CD4-positive, alpha-beta T cell treated with Interferon alpha-2 for 1 hour (primary cell): ENCODE data around the gene LCN15.
"Not testable (repeated sequence)": the region's sequence is repeated elsewhere in the genome, so short reads cannot be mapped to it uniquely, and the experiment has no call there.

Experiments
- DNase-seq, 2 donors: peaks; one replicate each; pipeline ENCODE4 v3.0.0-alpha.2; 2020 to 2022

Gene LCN15

DNA sequence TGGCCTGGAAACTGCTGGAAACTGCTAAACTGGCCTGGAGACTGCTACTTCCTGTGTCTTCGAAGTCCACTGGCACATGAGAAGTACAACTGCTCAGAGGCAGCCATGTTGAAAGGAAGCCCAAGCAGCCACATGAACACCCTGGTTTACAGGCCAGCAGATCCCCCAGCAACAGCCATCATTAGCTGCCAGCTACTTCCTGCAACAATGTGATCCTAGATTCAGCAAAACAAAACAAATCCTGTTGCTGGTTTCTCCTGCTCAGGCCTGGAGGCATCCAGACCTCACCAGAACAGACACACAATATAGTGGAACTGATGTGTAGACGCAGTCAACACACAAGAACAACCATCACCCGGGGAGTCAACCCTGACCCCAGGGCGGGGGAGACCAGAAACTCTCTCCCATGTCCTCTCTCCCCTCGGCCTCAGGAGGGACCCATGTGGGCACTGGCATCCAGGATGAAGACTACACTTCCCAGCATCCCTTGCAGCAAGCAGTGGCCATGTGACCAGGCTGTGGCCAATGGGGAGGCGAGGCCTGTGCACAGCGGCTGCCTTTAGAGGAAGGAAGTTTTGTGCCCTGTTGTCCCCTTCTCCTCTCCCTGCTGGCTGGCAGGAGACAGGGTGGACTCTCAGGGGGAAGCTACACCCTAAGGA is 9.2 kb upstream of the LCN15 start:
- peak; percentile 22 to 52 for DNase-seq

DNA sequence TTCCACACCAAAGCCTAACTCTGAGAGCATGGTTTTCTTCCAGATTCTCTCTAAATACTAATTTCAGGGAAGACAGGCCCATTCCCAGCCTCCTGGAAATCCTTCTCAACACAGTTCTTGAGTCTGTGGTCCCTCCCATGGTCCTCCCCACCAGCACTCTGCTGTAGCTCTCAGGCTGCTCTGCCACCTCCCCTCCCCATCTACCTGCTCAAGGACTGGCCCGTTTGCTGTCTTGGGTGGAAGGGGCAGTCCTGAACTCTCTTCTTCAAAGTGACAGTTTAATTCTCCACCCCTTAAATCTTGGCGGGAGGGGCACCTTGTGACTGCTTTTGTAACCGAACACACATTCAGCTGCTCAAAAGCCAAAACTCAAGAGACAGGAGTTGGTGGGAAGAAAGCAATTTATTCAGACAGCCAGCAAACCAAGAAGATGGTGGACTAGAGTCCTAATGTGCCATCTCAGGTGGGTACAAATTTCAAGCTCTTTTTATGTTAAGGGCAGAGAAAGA is 7.6 kb upstream of the LCN15 start:
- DNase-seq = no peak

DNA sequence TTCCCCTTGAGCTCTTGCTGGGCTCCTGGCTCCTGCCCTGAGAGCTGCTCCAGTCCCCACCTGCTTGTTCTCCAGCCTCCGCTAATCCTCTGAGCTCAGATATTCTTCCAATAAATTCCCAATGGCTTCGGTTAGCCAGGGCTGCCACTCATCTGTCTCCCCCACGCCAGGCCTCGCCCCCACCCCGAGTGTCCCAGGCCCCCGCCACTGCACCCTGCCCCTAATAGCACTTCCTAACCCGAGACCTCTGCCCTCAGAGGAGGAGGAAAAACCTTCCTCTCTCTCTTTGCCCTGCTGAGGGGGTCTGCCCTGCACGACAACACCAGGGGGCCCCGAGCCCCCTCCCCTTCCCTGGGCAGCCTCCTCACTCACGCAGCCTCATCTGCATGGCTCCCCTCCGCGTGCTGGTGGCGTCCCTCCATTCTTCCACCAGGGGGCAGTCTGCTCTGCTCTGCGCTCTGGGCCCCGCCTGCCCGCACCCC is 5.4 kb upstream of the LCN15 start:
- peak; percentile 43 to 65 for DNase-seq

DNA sequence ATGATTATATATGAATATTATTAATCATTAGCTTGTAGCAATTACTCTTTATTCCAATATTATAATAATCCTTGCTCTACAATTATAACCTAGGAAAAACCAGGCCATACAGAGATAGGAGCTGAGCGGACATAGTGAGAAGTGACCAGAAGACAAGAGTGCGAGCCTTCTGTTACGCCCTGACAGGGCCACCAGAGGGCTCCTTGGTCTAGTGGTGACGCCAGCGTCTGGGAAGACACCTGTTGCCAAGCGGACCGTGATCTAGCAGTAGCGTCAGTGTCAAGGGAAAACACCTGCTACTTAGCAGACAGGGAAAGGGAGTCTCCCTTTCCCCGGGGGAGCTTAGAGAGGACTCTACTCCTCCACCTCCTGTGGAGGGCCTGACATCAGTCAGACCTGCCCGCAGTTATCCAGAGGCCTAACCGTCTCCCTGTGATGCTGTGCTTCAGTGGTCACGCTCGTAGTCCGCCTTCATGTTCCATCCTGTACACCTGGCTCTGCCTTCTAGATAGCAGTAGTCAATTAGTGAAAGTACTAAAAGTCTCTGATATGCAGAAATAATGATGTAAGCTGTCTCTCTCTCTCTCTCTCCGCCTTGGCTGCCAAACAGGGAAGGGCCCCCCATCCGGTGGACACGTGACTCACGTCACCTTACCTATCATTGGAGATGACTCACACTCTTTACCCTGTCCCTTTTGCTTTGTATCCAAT is 2.2 kb upstream of the LCN15 start:
- peak; percentile 67 to 72 for DNase-seq

DNA sequence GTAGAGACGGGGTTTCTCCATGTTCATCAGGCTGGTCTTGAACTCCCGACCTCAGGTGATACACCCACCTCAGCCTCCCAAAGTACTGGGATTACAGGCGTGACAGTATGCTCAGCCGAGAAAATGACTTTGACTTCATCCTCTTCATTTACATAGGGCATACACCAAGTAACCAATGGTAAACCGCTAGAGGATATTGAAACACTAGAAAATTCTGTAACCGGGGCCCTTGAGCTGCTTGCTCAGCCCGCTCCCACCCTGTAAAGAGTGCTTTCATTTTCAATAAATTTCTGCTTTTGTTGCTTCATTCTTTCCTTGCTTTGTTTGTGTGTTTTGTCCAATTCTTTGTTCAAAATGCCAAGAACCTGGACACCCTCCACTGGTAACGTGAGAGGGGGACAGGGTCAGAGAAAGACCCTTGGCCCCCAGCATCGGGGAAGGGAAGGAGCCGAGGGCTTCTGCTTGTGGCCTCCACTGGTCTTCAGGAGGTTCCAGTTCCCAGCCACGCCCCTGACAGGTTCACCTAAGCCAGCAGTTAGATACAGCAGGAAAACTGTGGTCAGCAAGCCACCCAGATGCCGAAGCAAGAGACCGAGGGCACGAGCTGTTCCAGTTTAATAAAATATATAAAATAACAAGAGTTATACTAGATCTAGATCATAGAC is 1.6 kb upstream of the LCN15 start:
- not testable (repeated sequence) for DNase-seq

DNA sequence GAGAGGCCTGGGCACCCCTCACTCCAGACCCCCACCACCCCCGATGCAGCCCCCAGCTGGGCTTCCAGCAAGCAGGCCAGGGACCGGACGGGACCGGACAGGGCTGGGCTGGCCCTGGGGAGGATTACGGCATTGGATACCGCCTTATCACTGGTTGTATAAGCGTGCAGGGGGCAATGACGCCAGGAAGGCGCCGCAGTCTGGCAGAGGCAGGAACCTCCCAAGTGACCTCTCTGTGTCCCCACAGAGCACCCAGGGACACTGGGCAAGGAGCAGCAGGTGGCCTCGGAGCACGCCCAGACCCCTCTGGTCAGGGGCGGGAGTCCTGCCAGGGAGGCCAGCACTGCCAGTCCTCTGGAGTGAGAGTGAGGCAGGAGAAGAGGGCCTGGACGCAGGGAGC is 723 bp upstream of the LCN15 start:
- DNase-seq = no peak

DNA sequence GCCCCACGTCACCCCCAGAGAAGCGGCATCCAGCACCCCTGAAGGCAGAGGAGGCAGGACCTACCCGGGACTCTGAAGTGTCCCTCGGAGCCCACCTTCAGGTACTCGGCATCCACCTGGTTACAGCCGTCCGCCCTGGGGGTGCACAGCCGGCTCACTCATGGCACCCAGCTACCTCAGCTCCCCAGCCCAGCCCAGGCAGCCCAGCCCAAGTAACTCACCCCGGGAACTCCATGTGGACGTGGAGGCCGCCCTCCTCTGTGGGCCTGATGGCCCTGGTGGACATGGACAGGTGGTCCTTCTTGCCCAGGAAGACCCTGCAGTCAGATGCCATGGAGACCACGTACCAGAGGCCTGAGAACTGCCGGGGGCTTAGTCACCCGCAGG is 676 bp downstream of the LCN15 start:
- no peak for DNase-seq

DNA sequence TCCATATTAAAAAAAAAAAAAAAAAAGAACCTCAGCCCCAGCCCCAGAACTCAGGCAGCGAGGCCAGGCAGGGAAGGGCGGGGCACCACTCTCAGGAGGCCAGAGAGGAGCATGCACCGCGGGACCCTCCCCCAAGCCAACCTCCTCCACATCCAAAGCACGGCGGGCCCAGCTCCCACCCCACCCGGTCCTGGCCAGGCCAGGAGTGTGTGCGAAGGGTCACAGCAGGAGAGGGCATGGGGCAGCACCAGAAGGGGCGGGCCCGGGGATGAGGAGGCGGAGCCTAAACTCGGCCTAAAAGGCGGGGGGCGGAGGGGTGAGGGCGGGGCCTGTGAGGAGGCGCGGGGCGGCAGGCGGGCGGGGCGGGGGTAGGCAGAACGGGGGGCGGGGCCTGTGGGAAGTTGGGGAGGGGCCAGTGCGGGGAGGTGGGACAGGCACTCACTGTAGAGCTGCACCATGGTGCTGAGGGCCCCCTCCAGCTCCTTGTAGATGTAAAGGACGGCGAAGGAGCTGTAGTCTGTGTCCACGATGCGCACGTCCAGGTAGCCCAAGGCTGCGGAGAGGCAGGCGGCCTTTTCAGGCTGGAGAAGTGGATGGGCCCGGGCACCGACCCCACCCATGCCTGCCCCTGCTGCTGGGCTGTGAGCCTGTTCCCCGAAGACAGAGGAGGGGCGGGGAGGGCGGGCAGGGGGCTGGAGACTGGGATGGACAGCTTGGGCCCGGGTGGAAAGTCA is 1.2 kb downstream of the LCN15 start:
- peak; percentile 45 for DNase-seq

DNA sequence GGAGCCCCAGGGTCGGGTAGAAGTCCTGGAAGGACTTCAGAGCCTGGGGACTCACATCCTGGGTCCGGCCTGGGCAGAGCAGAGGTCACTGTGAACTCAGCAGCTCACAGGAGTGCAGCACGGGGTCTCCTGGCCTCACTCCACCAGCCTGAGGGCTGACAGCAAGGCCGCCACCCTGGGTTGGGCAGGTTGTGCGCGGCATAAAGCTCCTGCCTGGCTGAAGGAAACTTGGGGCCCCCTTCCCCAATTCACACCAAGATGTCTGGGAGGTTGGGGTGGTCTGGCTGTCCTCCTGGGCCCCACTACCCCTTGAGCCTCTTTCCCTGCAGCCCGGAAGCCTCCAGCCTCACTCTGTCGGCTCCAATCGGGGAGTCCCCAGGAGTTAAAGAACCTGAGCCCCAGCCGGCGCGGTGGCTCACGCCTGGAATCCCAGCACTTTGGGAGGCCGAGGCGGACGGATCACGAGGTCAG is 2.1 kb downstream of the LCN15 start:
- no peak for DNase-seq

DNA sequence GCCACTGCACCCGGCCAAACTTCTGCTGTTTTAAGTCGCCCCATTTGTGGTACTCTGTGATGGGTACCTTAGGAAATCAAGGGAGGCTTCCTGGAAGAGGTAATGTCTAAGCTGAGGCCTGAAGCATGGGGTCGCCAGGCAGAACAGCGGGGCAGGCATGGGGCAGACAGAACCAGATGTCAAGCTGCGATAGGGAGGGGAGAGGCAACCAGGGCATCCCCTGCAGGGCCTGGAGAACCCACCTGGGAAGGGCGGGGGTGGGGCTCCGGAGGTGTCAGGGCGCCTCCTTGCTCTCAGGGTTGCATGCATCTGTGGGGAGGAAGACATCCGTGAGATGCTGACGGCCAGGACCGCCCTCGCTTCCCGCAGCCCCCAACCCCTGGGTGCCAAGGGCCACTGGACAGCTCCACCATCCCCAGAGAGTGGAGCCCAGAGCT is 2.8 kb downstream of the LCN15 start:
- no peak for DNase-seq

DNA sequence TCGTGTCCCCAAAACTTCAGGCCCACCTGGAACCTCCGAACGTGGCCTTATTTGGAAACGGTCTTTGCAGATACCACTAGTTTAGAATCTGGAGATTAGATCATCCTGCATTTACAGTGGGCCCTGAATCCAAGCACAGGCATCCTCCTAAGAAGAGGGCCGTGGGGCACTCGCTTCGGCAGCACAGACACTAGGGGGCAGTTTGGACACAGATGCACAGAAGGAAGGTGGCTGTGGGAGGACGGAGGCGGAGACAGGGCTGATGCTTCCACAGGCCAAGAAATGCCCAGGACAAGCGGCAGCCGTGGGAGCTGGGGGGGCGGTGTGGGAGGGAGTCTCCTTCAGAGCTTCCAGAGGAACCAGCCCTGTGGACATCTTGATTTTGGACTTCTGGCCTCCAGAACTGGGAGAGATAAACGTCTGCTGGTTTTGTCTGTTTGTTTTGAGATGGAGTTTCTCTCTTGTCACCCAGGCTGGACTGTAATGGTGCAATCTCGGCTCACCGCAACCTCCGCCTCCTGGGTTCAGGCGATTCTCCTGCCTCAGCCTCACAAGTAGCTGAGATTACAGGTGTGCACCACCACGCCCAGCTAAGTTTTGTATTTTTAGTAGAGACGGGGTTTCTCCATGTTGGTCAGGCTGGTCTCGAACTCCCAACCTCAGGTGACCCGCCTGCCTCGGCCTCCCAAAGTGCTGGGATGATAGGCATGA is 3.3 kb downstream of the LCN15 start:
- DNase-seq = peak in 1 of 2 donors; percentile 33

DNA sequence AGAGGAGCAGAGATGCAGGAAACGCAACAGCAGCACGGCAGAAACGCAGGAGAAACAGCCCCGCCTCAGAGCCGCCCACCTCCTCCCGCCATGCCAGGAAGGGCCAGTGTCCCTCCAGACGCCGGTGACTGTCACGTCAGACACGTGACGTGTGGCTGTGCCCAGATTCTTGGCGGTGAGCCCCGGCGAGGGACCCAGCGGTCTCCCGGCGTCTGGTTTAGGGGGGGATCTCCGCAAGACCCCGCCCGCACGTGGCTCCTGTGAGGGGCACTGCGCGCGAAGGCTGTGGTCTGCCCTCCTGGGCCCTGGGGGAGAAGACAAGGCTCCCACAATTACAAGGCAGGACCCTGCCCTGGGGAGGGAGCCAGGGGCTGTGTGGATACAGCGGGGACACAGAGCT is 3.9 kb downstream of the LCN15 start:
- no peak for DNase-seq

DNA sequence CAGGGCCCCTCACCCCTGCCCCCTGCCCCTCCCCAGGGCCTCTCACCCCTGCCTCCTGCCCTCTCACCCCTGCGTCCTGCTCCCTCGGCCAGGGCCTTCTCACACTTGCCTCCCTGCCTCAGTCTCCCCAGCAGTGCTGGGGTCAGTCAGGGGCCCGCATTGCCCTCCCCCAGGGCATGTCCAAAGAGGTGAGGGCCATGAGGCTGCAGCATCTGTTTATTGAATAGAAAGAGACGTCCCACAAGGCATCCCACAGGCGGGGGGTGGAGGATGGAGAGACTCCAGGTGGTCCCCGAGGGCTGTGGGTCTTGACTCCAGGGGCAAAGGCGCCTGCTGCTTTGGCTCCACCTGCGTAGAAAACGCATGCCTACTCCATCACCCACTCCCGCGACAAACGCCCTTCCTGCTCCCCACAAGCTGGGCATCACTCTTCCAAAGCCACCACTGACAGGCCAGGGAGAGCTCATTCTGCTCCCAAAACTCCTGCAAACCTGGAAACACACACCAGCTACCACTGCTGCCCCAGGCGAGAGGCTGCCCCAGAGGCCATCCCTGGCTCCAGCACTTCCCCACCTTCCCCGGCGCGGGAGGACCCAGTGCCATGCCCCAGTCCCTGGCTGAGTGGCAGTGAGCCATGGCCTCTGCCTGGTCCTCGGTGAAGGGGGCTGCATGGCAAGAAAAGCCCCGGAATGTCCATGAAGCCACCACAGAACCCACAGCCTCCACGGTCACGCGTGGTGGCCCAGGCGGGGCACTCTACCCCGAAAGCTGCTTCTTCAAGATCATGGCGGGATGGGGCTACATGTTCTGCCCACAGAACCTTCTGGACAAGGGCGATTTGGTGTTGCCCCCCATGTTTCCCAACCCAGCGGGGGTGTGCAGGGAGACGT is 4.6 kb downstream of the LCN15 start:
- no peak for DNase-seq

DNA sequence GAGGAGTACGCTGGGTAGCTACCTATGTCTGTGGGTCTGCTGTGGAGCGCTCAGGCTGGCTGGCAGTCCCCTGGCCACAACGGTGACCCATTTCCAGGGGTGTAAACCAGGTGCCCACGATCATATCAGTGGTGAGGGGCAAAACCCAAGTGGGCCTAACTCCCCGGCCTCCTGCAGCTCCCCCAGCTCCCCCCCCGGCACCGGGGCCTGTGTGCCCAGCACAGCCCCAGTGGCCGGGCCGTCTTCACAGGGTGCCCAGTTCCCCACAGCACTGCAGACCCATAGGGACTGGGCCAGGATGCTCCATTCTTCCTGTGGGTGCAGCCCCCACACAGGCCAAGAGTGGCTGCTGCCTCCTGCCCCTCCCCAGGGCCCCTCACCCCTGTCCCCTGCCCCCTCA is 5.3 kb downstream of the LCN15 start:
- DNase-seq = no peak

DNA sequence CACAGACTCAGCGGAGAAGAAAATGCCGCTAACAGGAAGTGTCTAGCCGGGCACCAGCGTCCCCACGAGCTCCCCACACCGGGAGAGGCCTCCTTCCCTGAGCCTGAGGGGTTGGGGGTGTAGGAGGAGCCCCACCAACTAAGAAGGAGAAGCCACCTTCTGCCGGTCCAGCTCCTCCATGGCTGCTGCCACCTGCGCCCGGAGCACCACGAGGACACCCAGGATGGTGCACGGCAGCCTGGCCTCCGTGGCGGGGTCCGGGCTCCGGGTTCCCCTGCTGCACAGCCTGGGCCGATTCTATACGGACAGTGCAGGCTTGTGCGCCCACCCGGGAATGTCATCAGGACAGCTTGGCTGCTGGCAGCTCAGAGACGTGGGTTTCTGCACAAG is 6.6 kb downstream of the LCN15 start:
- no peak for DNase-seq

DNA sequence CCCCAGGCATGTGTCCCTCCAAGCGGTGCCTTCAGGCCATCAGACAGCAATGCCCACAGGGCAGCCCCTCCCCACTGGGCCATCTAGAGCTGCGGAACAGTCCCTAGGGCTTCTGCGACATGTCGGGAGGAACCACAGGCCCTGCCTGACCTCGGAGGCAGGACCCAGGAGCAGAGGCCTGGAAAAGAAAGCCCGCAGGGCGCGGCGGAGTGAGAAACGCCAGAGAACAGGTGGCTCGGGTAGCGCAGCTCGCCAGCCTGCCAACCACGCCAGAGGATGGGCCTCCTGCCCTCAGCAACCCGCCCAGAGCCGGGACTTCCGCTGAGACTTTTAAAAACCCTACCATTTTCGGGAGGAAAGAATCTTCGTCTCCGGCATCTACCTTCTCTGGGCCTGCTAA is 7.0 kb downstream of the LCN15 start:
- DNase-seq = no peak

DNA sequence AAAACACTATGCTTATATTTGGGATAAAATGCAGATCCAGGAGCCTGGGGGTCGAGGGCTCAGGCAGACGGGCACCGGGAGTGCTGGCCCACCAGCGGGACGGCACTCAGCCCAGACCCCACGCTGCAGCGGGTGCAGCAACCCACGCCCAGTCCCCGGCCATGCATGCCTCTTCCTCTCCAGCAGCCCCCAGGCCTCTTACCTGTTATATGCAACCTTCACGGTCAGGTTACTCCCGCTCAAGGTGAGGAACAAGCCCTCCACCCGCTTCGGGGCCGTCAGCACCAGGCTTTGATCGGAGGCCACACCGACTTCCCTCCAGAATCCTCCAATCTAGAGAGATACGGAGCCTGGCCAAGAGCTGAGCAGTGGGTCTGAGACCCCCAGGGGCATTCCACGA is 7.5 kb downstream of the LCN15 start:
- no peak for DNase-seq

DNA sequence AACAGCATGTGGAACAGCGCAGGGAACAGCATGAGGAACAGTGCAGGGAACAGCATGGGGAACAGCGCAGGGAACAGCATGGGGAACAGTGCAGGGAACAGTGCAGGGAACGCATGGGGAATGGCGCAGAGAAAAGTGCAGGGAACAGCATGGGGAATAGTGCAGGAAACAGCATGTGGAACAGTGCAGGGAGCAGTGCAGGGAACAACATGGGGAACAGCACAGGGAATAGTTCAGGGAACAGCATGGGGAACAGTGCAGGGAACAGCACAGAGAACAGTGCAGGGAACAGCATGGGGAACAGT is 8.2 kb downstream of the LCN15 start:
- no peak for DNase-seq

DNA sequence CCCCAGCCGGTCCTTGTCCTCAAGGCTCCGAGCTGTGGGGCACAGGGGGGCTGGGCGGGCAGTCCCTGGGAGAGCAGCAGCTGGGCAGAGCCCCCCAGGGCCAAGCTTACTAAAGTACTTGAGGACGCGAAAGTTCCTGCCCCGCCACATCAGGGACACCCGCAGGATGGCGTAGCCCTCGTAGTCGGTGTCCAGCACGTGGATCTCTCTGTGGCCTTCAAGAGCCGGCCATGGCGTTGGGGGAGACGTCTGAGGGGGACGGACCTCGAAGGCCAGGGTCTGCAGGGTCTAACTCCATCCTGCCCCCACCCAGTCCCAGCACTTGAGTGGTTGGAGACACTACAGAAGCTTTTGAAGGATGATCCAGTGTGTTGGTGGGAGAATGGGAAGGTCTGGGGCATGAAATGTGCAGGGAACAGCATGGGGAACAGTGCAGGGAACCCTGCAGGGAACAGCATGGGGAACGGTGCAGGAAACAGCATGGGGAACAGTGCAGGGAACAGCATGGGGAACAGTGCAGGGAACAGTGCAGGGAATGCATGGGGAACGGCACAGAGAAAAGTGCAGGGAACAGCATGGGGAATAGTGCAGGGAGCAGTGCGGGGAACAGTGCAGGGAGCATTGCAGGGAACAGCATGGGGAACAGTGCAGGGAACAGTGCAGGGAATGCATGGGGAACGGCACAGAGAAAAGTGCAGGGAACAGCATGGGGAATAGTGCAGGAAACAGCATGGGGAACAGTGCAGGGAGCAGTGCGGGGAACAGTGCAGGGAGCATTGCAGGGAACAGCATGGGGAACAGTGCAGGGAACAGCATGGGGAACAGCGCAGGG is 8.8 kb downstream of the LCN15 start:
- DNase-seq = not testable (repeated sequence)

DNA sequence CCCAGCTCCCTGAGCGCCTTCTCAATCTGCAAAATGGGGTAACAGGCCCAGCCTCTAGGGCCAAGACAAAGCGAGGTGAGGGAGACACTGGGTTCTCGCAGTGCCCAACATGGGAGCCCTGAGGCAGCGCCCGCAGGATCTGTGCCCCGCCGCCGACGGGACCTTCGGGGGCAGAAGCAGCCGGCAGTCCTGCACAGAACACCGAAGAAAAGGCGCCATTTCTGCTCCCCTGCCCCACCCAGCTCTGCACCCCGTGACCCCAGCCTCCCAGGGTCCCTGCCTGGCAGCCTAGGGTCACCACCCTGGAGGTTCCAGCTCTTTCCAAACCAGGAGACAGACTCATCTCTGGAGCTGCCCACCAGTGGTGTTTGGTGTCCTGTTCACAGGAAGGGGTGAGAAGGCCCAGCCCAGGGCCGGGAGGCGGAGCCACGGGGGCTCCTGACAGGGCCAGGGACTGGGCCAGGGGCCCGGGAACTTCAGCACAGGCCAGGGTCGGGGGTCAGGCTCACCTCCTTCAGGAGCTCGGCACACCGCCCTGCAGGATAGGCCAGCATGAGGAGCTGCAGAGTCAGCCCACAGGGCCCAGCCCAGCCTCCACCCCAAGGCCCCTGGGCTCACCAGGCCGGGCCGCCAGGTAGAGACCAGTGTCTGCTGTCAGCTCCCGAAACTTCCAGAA is 9.6 kb downstream of the LCN15 start:
- no peak for DNase-seq
